Naive thymus-derived CD4-positive, alpha-beta T cell (primary cell): ENCODE measurements around the gene ANKRD45. TPM values are rescaled to one million over a fixed set of nuclear protein-coding genes. Genes with fewer than 3 reads are reported as not detected.
"Not testable (repeated sequence)": the region's sequence is repeated elsewhere in the genome, so short reads cannot be mapped to it uniquely, and the experiment has no call there.

Source experiments
- ATAC-seq: fragments of 150-1000 bp; cut with Tn5 transposase; 2 replicates; pipeline ENCODE4 v1.10.0; 2021; ENCODE audit warnings: mild to moderate bottlenecking, moderate library complexity
- CTCF ChIA-PET: fragments of 350-600 bp; sonication (Branson Sonifier 250); formaldehyde crosslinking; loops from one replicate; lab custom pipeline; 2021; ENCODE audit warnings: antibody characterized with exemption; lab: Charles Lee
- POLR2A ChIA-PET: fragments of 350-600 bp; sonication (Branson Sonifier 250); formaldehyde crosslinking; loops from one replicate; lab custom pipeline; 2021; ENCODE audit warnings: antibody characterized with exemption, inconsistent platforms; lab: Charles Lee
- DNase-seq, 9 donors: peaks; one replicate each; pipeline versions ENCODE4 v3.0.0 to v3.0.0-alpha.2; 2020 to 2022; ENCODE audit warnings: mixed read lengths in 1 of 9
- H3K27ac ChIP-seq: one replicate; pipeline ENCODE4 v1.7.0; 2013; ENCODE audit warnings: mild to moderate bottlenecking, low read depth, low read length, moderate library complexity
- H3K27me3 ChIP-seq, 2 donors: one replicate each; pipeline ENCODE4 v1.7.0; 2013; ENCODE audit warnings: low read length in 2 of 2, mild to moderate bottlenecking in 2 of 2, moderate library complexity in 2 of 2; ENCODE audit not compliant: control insufficient read depth in 2 of 2, insufficient read depth in 2 of 2
- H3K36me3 ChIP-seq, 3 experiments: 1 replicate in 2 of 3; 2 replicates in 1 of 3; pipeline ENCODE4 v1.7.0; 2013; ENCODE audit warnings: low read length in 3 of 3, mild to moderate bottlenecking in 3 of 3, moderate library complexity in 1 of 3; ENCODE audit not compliant: insufficient read depth in 3 of 3, control insufficient read depth in 2 of 3
- H3K4me1 ChIP-seq, 2 donors: one replicate each; pipeline ENCODE4 v1.7.0; 2013; ENCODE audit warnings: low read length in 2 of 2, mild to moderate bottlenecking in 2 of 2, moderate library complexity in 1 of 2; ENCODE audit not compliant: control insufficient read depth in 2 of 2, insufficient read depth in 2 of 2
- H3K4me3 ChIP-seq: 2 replicates; pipeline ENCODE4 v1.7.0; 2013; ENCODE audit warnings: mild to moderate bottlenecking, low read length
- H3K9me3 ChIP-seq, 3 experiments: 1 replicate in 2 of 3; 2 replicates in 1 of 3; pipeline ENCODE4 v1.7.0; 2013; ENCODE audit warnings: low read length in 3 of 3; ENCODE audit not compliant: control insufficient read depth in 2 of 3
- H3K27ac Mint-ChIP-seq, 9 donors: one replicate each; pipeline ENCODE4 v1.8.0; 2020 to 2022; ENCODE audit warnings: mixed read lengths in 9 of 9, mild to moderate bottlenecking in 8 of 9, moderate library complexity in 5 of 9, inconsistent platforms in 2 of 9
- H3K27me3 Mint-ChIP-seq, 5 donors: one replicate each; pipeline ENCODE4 v1.8.0; 2021 to 2022; ENCODE audit warnings: mixed read lengths in 5 of 5, mild to moderate bottlenecking in 1 of 5
- H3K36me3 Mint-ChIP-seq, 5 donors: one replicate each; pipeline ENCODE4 v1.8.0; 2020 to 2022; ENCODE audit warnings: mixed read lengths in 5 of 5, mild to moderate bottlenecking in 3 of 5, inconsistent platforms in 1 of 5
- H3K4me1 Mint-ChIP-seq, 7 donors: one replicate each; pipeline ENCODE4 v1.8.0; 2020 to 2022; ENCODE audit warnings: mixed read lengths in 7 of 7, mild to moderate bottlenecking in 3 of 7, inconsistent platforms in 1 of 7
- H3K4me3 Mint-ChIP-seq, 10 donors: one replicate each; pipeline ENCODE4 v1.8.0; 2020 to 2022; ENCODE audit warnings: mild to moderate bottlenecking in 10 of 10, mixed read lengths in 10 of 10, moderate library complexity in 6 of 10, inconsistent platforms in 2 of 10
- H3K9me3 Mint-ChIP-seq, 11 donors: one replicate each; pipeline ENCODE4 v1.8.0; 2020 to 2022; ENCODE audit warnings: mixed read lengths in 11 of 11, mild to moderate bottlenecking in 4 of 11, inconsistent platforms in 1 of 11, moderate library complexity in 1 of 11
- intact Hi-C, 2 donors: fragments of 100-400 bp; cut with micrococcal nuclease; formaldehyde crosslinking; loops; one replicate each; pipeline ENCODE4 v1.15.1; 2023
- polyA plus RNA-seq, 2 donors: library from polyadenylated mRNA; unstranded; fragments of 300-500 nt; fragmentation: Illumina TruSeq; gene quantifications; one replicate each; pipeline ENCODE4 v1.2.3, GENCODE V29; 2021
- total RNA-seq, 6 experiments: library from RNA in 5 of 6; stranded (reverse) in 5 of 6; gene quantifications; 1 replicate in 5 of 6; 2 replicates in 1 of 6; pipeline ENCODE4 v1.2.3 and lab custom pipeline; 2021 to 2026

ANKRD45 gene
- total and polyA plus RNA-seq, 7 experiments from 2014 or later = not detected

GRCh38 chr1:173638043-173639021 is 31.3 kb downstream of the ANKRD45 start:
- no peak overlapping the region for H3K4me3 Mint-ChIP-seq
- peaks cover 0 to 24% (median 7%) of the 10 kb centered on the region in 11 donors for H3K9me3 Mint-ChIP-seq
- DNase-seq (no peak), ATAC-seq (no peak)
- Histone ChIP-seq H3K4me1 (no peaks in the 10 kb centered on the region), H3K27ac (no peak overlapping the region), H3K27me3 (no peaks in the 10 kb centered on the region), H3K36me3 (no peaks in the 10 kb centered on the region), H3K4me3 (no peak overlapping the region), H3K9me3 (peaks cover 0 to 7% (median 0%) of the 10 kb centered on the region in 3 experiments)
- no peak overlapping the region for H3K27ac Mint-ChIP-seq
- H3K36me3 Mint-ChIP-seq = peaks cover 0 to 7% (median 0%) of the 10 kb centered on the region in 5 donors
- POLR2A ChIA-PET = no interaction called here
- no peaks in the 10 kb centered on the region for H3K4me1 Mint-ChIP-seq
- CTCF ChIA-PET = no interaction called here
- H3K27me3 Mint-ChIP-seq = peaks cover 0 to 5% (median 2%) of the 10 kb centered on the region in 5 donors
- intact Hi-C loops = no loop called here

GRCh38 chr1:173637236-173638042 is 32.2 kb downstream of the ANKRD45 start:
- H3K27ac ChIP-seq, H3K27me3 ChIP-seq, H3K4me3 ChIP-seq, H3K4me3 Mint-ChIP-seq, intact Hi-C loops, ATAC-seq, H3K4me1 ChIP-seq, H3K4me1 Mint-ChIP-seq, POLR2A ChIA-PET, H3K36me3 ChIP-seq, H3K27me3 Mint-ChIP-seq, H3K36me3 Mint-ChIP-seq, H3K27ac Mint-ChIP-seq, H3K9me3 ChIP-seq, DNase-seq: not testable (repeated sequence)
- CTCF ChIA-PET = interaction anchor here (0.7 kb wide), 1 partner anchor 206 kb away, joined by 4 read pairs; no protein-coding TSS in a partner anchor
- peaks cover under 1 to 20% (median 6%) of the 10 kb centered on the region in 11 donors for H3K9me3 Mint-ChIP-seq

GRCh38 chr1:173635116-173635515 is 34.5 kb downstream of the ANKRD45 start, which contains the start of gene TEX50:
Gene TEX50 (plus strand): TSS chr1:173635338. CDS start chr1:173635522, 184 bp downstream.
- Mint-ChIP-seq H3K27me3 (peaks cover 0 to 8% (median 5%) of the 10 kb centered on the region in 5 donors), H3K27ac (no peak within 1 kb of the TSS), H3K36me3 (peaks cover 0 to 7% (median 0%) of the 10 kb centered on the region in 5 donors), H3K4me3 (no peak within 1 kb of the TSS), H3K4me1 (peaks cover 0 to 2% (median 0%) of the 10 kb centered on the region in 7 donors), H3K9me3 (peaks cover 0 to 17% (median 4%) of the 10 kb centered on the region in 11 donors)
- Histone ChIP-seq H3K4me3 (no peak within 1 kb of the TSS), H3K4me1 (no peaks in the 10 kb centered on the region), H3K9me3 (peaks cover 0 to 7% (median 0%) of the 10 kb centered on the region in 3 experiments), H3K27ac (no peak within 1 kb of the TSS), H3K36me3 (no peaks in the 10 kb centered on the region), H3K27me3 (no peaks in the 10 kb centered on the region)
- no peak for ATAC-seq
- intact Hi-C loops = no loop called here
- no peak for DNase-seq
- POLR2A ChIA-PET = no interaction called here
- CTCF ChIA-PET = no interaction called here

GRCh38 chr1:173628888-173629287 is 40.8 kb downstream of the ANKRD45 start:
- CTCF ChIA-PET = interaction anchor here (0.6 to 0.9 kb wide), 2 partner anchors 199 to 427 kb away, joined by 4 to 6 read pairs; no protein-coding TSS in a partner anchor
- intact Hi-C loops = loop anchor here (1.0 to 5.0 kb wide), 2 partner anchors 197 to 198 kb away; no protein-coding TSS in a partner anchor
- no peak for ATAC-seq
- H3K9me3 Mint-ChIP-seq = peaks cover 0 to 2% (median 0%) of the 10 kb centered on the region in 11 donors
- H3K9me3 ChIP-seq = no peaks in the 10 kb centered on the region
- H3K4me1 Mint-ChIP-seq = peaks cover 0 to 2% (median 0%) of the 10 kb centered on the region in 7 donors
- H3K36me3 Mint-ChIP-seq = no peaks in the 10 kb centered on the region
- no peak overlapping the region for H3K27ac ChIP-seq
- H3K36me3 ChIP-seq = no peaks in the 10 kb centered on the region
- DNase-seq = peak in 1 of 9 donors; percentile 5
- no peaks in the 10 kb centered on the region for H3K4me1 ChIP-seq
- no peaks in the 10 kb centered on the region for H3K27me3 ChIP-seq
- peak overlapping the region in 1 of 9 donors; percentile 3 for H3K27ac Mint-ChIP-seq
- POLR2A ChIA-PET = no interaction called here
- H3K4me3 ChIP-seq = no peak overlapping the region
- no peak overlapping the region for H3K4me3 Mint-ChIP-seq
- H3K27me3 Mint-ChIP-seq = peaks cover 0 to 8% (median 5%) of the 10 kb centered on the region in 5 donors

GRCh38 chr1:173627269-173627668 is 42.4 kb downstream of the ANKRD45 start:
- intact Hi-C loops = loop anchor here in 1 of 2 donors (5.0 kb wide), 1 partner anchor 195 kb away; no protein-coding TSS in a partner anchor
- no peak overlapping the region for H3K4me3 Mint-ChIP-seq

GRCh38 chr1:173616859-173617258 is 52.8 kb downstream of the ANKRD45 start:
- peaks cover 6 to 24% (median 12%) of the 10 kb centered on the region in 5 donors for H3K36me3 Mint-ChIP-seq
- DNase-seq = no peak
- H3K4me3 Mint-ChIP-seq = no peak overlapping the region
- peaks cover 0 to 35% (median 18%) of the 10 kb centered on the region in 5 donors for H3K27me3 Mint-ChIP-seq
- ATAC-seq = no peak
- no peaks in the 10 kb centered on the region for H3K4me1 Mint-ChIP-seq
- H3K27ac Mint-ChIP-seq = no peak overlapping the region
- H3K9me3 Mint-ChIP-seq = peaks cover 13 to 60% (median 34%) of the 10 kb centered on the region in 11 donors
- Histone ChIP-seq H3K4me1 (no peaks in the 10 kb centered on the region), H3K27me3 (no peaks in the 10 kb centered on the region), H3K9me3 (peaks cover 0 to 12% (median 0%) of the 10 kb centered on the region in 3 experiments), H3K4me3 (no peak overlapping the region), H3K27ac (no peak overlapping the region), H3K36me3 (no peaks in the 10 kb centered on the region)
- POLR2A ChIA-PET = no interaction called here
- CTCF ChIA-PET = no interaction called here
- intact Hi-C loops = no loop called here

More at GRCh38 chr1:173627269-173627668, 42.4 kb downstream of the ANKRD45 start:
- H3K4me1 ChIP-seq = no peaks in the 10 kb centered on the region
- Mint-ChIP-seq H3K27ac (peak overlapping the region in 1 of 9 donors; percentile 47), H3K9me3 (peaks cover 0 to 7% (median 2%) of the 10 kb centered on the region in 11 donors), H3K4me1 (peaks cover 0 to 2% (median 0%) of the 10 kb centered on the region in 7 donors), H3K36me3 (peaks cover 0 to 5% (median 0%) of the 10 kb centered on the region in 5 donors), H3K27me3 (peaks cover 0 to 8% (median 5%) of the 10 kb centered on the region in 5 donors)
- no peak overlapping the region for H3K27ac ChIP-seq
- no peaks in the 10 kb centered on the region for H3K27me3 ChIP-seq
- DNase-seq (no peak), ATAC-seq (no peak)
- ChIA-PET POLR2A (no interaction called here), CTCF (interaction anchor here (1.7 kb wide), 1 partner anchor 197 kb away, joined by 5 read pairs; no protein-coding TSS in a partner anchor)
- H3K4me3 ChIP-seq = no peak overlapping the region
- H3K9me3 ChIP-seq = no peaks in the 10 kb centered on the region
- H3K36me3 ChIP-seq = no peaks in the 10 kb centered on the region
